Common myeloid progenitor, CD34-positive (primary cell): ENCODE results near the gene HNRNPUL1.
"Not testable (repeated sequence)": the region's sequence is repeated elsewhere in the genome, so short reads cannot be mapped to it uniquely, and the experiment has no call there.

Experiments used
- CTCF ChIA-PET: fragments of 350-600 bp; sonication (Branson Sonifier 250); formaldehyde crosslinking; loops from one replicate; lab custom pipeline; 2021; ENCODE audit warnings: antibody characterized with exemption; lab: Charles Lee
- POLR2A ChIA-PET: fragments of 350-600 bp; sonication (Branson Sonifier 250); formaldehyde crosslinking; loops from one replicate; lab custom pipeline; 2021; ENCODE audit warnings: antibody characterized with exemption; lab: Charles Lee
- DNase-seq, 3 donors: peaks; one replicate each; pipeline versions ENCODE4 v3.0.0 to v3.0.0-alpha.2; 2013
- H3K27ac ChIP-seq, 2 experiments: 1 replicate in 1 of 2; 2 replicates in 1 of 2; pipeline ENCODE4 v1.7.0; 2013; ENCODE audit warnings: inconsistent platforms in 2 of 2, low read length in 2 of 2, mild to moderate bottlenecking in 2 of 2, low read depth in 1 of 2, moderate library complexity in 1 of 2; ENCODE audit not compliant: severe bottlenecking in 2 of 2, insufficient read depth in 1 of 2, poor library complexity in 1 of 2
- H3K27me3 ChIP-seq, 5 experiments: replicated peaks in 2 of 5; 1 replicate in 3 of 5; 2 replicates in 2 of 5; pipeline versions ENCODE4 v1.6.1 to v1.7.0; 2013; ENCODE audit warnings: low read length in 4 of 5, mild to moderate bottlenecking in 2 of 5, moderate library complexity in 2 of 5, inconsistent platforms in 1 of 5; ENCODE audit not compliant: insufficient read depth in 5 of 5, control insufficient read depth in 4 of 5
- H3K36me3 ChIP-seq, 4 experiments: 1 replicate in 2 of 4; 2 replicates in 2 of 4; pipeline versions ENCODE4 v1.6.1 to v1.7.0; 2013; ENCODE audit warnings: low read length in 3 of 4, control low read depth in 1 of 4, mild to moderate bottlenecking in 1 of 4; ENCODE audit not compliant: control insufficient read depth in 4 of 4, insufficient read depth in 4 of 4
- H3K4me1 ChIP-seq, 4 experiments: 1 replicate in 3 of 4; 2 replicates in 1 of 4; pipeline versions ENCODE4 v1.6.1 to v1.7.1; 2013; ENCODE audit warnings: low read length in 3 of 4, mild to moderate bottlenecking in 3 of 4, control low read depth in 1 of 4, inconsistent platforms in 1 of 4, moderate library complexity in 1 of 4; ENCODE audit not compliant: control insufficient read depth in 4 of 4, insufficient read depth in 4 of 4; ENCODE audit errors: control extremely low read depth in 1 of 4
- H3K4me3 ChIP-seq, 7 experiments: 1 replicate in 4 of 7; 2 replicates in 3 of 7; pipeline versions ENCODE4 v1.5.1 to v1.7.0; 2013; ENCODE audit warnings: mild to moderate bottlenecking in 7 of 7, low read length in 6 of 7, moderate library complexity in 6 of 7, inconsistent platforms in 2 of 7, low read depth in 2 of 7, control low read depth in 1 of 7; ENCODE audit not compliant: insufficient read depth in 4 of 7, control insufficient read depth in 1 of 7; ENCODE audit errors: extremely low read depth in 1 of 7
- H3K9me3 ChIP-seq, 5 experiments: 1 replicate in 4 of 5; 2 replicates in 1 of 5; pipeline versions ENCODE4 v1.6.1 to v1.7.1; 2013; ENCODE audit warnings: low read length in 4 of 5, mild to moderate bottlenecking in 2 of 5, inconsistent platforms in 1 of 5, low read depth in 1 of 5, moderate library complexity in 1 of 5; ENCODE audit not compliant: control insufficient read depth in 4 of 5, insufficient read depth in 2 of 5; ENCODE audit errors: control extremely low read depth in 1 of 5
- WGBS: methylation state at CpG from one replicate; pipeline ENCODE4 v1.1.5; 2013; ENCODE audit not compliant: insufficient coverage; 5-methylcytosine and 5-hydroxymethylcytosine counted together

The HNRNPUL1 gene

DNA sequence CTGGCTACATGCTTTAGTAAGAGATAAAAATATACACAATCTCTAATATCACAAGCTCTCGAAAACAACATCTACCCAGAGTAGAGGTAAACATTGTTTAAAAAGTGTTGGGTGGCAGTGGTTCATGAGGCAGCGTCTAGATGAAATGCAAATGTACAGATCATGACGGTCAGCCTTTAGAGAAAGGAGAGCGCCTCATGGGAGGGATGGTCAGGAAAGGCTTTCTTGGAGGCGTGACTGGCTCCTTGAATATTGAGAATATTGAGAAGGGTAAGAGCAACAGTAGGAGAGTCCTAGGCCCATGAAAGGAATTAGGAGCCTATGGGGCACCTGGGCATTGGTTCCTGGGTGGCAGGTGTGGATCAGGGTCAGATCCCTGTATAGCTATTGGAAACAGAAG, 10.6 kb downstream of the HNRNPUL1 start:
- ChIA-PET POLR2A (no interaction called here), CTCF (no interaction called here)
- no peaks in the 10 kb centered on the region for H3K27me3 ChIP-seq
- WGBS = 100% methylated on average over 3 of the region's 5 CpGs
- no peak overlapping the region for H3K27ac ChIP-seq
- DNase-seq = no peak
- no peaks in the 10 kb centered on the region for H3K9me3 ChIP-seq
- no peak overlapping the region for H3K4me3 ChIP-seq
- peaks cover 61 to 96% (median 80%) of the 10 kb centered on the region in 4 experiments for H3K36me3 ChIP-seq
- no peaks in the 10 kb centered on the region for H3K4me1 ChIP-seq

GRCh38 chr19:41276231-41276630, 12.1 kb downstream of the HNRNPUL1 start:
- DNase-seq = no peak
- Histone ChIP-seq H3K4me1 (no peaks in the 10 kb centered on the region), H3K4me3 (no peak overlapping the region), H3K27ac (no peak overlapping the region), H3K9me3 (no peaks in the 10 kb centered on the region), H3K27me3 (no peaks in the 10 kb centered on the region), H3K36me3 (peaks cover 64 to 97% (median 84%) of the 10 kb centered on the region in 4 experiments)
- 92% methylated on average over 2 of the region's 3 CpGs for WGBS
- POLR2A ChIA-PET = no interaction called here
- CTCF ChIA-PET = interaction anchor here (1.3 kb wide), 1 partner anchor 22 kb away, joined by 4 read pairs; no protein-coding TSS in a partner anchor

DNA sequence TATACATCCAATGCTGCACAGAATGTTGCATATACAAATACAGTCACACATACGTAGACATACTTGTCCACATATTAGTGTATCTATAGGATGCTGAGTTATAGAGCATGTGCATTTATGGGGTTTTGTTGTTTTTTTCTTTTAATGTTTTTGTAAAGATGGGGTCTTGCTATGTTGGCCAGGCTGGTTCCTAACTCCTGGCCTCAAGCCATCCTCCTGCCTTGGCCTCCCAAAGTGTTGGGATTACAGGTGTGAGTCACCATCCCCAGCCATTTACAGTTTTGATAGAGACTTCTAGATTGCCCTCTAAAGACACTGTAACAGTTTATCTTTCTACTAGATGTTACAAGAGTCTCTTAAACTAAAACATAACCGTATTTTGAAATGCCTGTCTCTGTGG, 14.3 kb downstream of the HNRNPUL1 start:
- WGBS = 100% methylated on average over 1 of the region's 2 CpGs

GRCh38 chr19:41288673-41289530, 24.7 kb downstream of the HNRNPUL1 start:
- DNase-seq = peak in 2 of 3 donors; percentile 45 to 47
- POLR2A ChIA-PET = interaction anchor here (1.0 to 1.2 kb wide), 2 partner anchors 10 to 25 kb away, joined by 3 read pairs; partner anchors contain the start of gene HNRNPUL1
- Histone ChIP-seq H3K9me3 (no peaks in the 10 kb centered on the region), H3K27ac (peak overlapping the region; percentile 17 to 27), H3K4me3 (no peak overlapping the region), H3K4me1 (no peaks in the 10 kb centered on the region), H3K27me3 (no peaks in the 10 kb centered on the region), H3K36me3 (peaks cover 27 to 86% (median 69%) of the 10 kb centered on the region in 4 experiments)
- CTCF ChIA-PET = interaction anchor here (1.0 to 2.9 kb wide), 5 partner anchors 9 to 20 kb away, joined by 4 to 17 read pairs (median 6); no protein-coding TSS in a partner anchor
- WGBS = 100% methylated on average over 1 of the region's 3 CpGs

More for the DNA sequence above, 14.3 kb downstream of the HNRNPUL1 start:
- H3K4me3 ChIP-seq = no peak overlapping the region
- H3K27me3 ChIP-seq = no peaks in the 10 kb centered on the region
- no peak for DNase-seq
- POLR2A ChIA-PET = no interaction called here
- H3K4me1 ChIP-seq = no peaks in the 10 kb centered on the region
- CTCF ChIA-PET = interaction anchor here (1.0 to 1.2 kb wide), 2 partner anchors 15 to 29 kb away, joined by 3 to 4 read pairs; no protein-coding TSS in a partner anchor
- H3K27ac ChIP-seq = no peak overlapping the region
- H3K9me3 ChIP-seq = no peaks in the 10 kb centered on the region
- H3K36me3 ChIP-seq = peaks cover 50 to 92% (median 75%) of the 10 kb centered on the region in 4 experiments

DNA sequence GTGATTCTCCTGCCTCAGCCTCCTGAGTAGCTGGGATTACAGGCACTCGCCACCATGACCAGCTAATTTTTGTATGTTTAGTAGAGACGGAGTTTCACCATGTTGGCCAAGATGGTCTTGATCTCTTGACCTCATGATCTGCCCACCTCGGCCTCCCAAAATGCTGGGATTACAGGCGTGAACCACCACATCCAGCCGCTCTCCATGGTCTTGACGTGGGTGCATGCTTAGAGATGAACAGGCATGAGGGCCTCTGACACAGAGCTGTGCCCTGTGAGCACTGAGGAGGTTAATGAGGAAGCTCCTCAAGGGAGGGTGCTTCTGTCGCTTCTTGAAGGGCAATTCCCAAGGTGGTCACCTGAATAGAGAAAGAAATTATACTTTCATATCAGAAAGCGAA, 25.6 kb downstream of the HNRNPUL1 start:
- WGBS = 93% methylated on average over 7 of the region's 8 CpGs
- peaks cover 27 to 87% (median 70%) of the 10 kb centered on the region in 4 experiments for H3K36me3 ChIP-seq
- not testable (repeated sequence) for DNase-seq, H3K4me1 ChIP-seq, H3K27me3 ChIP-seq, H3K9me3 ChIP-seq, H3K4me3 ChIP-seq
- CTCF ChIA-PET = interaction anchor here (0.9 to 2.9 kb wide), 4 partner anchors 8 to 86 kb away, joined by 3 to 17 read pairs (median 6); no protein-coding TSS in a partner anchor
- H3K27ac ChIP-seq = peak overlapping the region in 1 of 2 experiments; percentile 65
- POLR2A ChIA-PET = interaction anchor here (1.2 kb wide), 1 partner anchor 26 kb away, joined by 3 read pairs; the partner anchor contains the start of gene HNRNPUL1

DNA sequence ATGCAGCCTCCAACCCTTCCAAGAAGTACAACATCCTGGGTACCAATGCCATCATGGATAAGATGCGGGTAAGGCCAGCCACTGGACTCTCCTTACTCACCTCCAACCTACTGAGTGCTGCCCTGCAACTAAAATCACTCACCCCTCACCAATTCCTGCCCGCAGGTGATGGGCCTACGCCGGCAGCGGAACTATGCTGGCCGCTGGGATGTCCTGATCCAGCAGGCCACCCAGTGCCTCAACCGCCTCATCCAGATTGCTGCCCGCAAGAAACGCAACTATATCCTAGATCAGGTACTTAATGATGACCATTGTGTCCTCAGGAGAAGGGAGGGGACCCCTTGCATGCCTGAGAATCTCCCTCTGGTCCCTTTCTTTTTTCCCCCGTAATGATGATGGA, 30.2 kb downstream of the HNRNPUL1 start:
- Histone ChIP-seq H3K4me1 (peaks cover 9 to 39% (median 33%) of the 10 kb centered on the region in 4 experiments), H3K27me3 (no peaks in the 10 kb centered on the region), H3K9me3 (no peaks in the 10 kb centered on the region), H3K27ac (peak overlapping the region in 1 of 2 experiments; percentile 30), H3K4me3 (no peak overlapping the region), H3K36me3 (peaks cover 19 to 98% (median 62%) of the 10 kb centered on the region in 4 experiments)
- 100% methylated on average over 4 of the region's 10 CpGs for WGBS
- DNase-seq = no peak
- ChIA-PET CTCF (interaction anchor here (1.2 to 2.5 kb wide), 5 partner anchors 8 to 30 kb away, joined by 3 to 21 read pairs (median 4); partner anchors contain the start of gene HNRNPUL1), POLR2A (interaction anchor here (1.2 kb wide), 1 partner anchor 13 kb away, joined by 4 read pairs; no protein-coding TSS in a partner anchor)
